GM10266 (cell line): Measurements from ENCODE around the gene MID2.

ENCODE experiments used
- DNase-seq: peaks from one replicate; pipeline ENCODE4 v3.0.0; 2012; ENCODE audit errors: extremely low spot score
- CTCF ChIP-seq: IDR thresholded peaks from 2 replicates; pipeline ENCODE4 v1.5.1; 2012; ENCODE audit warnings: mild to moderate bottlenecking, low read depth; ENCODE audit not compliant: control insufficient read depth, insufficient read depth; ENCODE audit errors: missing control alignments

Gene MID2

GRCh38 chrX:107857837-107858236 is 32.2 kb downstream of the MID2 start:
- no peak for TF ChIP-seq CTCF
- no peak for DNase-seq

GRCh38 chrX:107861056-107861455 is 35.4 kb downstream of the MID2 start:
- no peak for TF ChIP-seq CTCF
- DNase-seq = no peak

- no peak for TF ChIP-seq CTCF
- DNase-seq = no peak
These were observed 45.5 kb downstream of the MID2 start for GRCh38 chrX:107871136-107871535.

GRCh38 chrX:107878106-107878505 is 52.4 kb downstream of the MID2 start:
- TF ChIP-seq CTCF = no peak
- DNase-seq = no peak

- no peak for DNase-seq
These were observed 54.5 kb downstream of the MID2 start for GRCh38 chrX:107880054-107880610.

GRCh38 chrX:107894038-107894437 is 68.4 kb downstream of the MID2 start:
- TF ChIP-seq CTCF = peak; percentile 22
- DNase-seq = peak; percentile 9

More at GRCh38 chrX:107880054-107880610, 54.5 kb downstream of the MID2 start:
- TF ChIP-seq CTCF = no peak

- no peak for TF ChIP-seq CTCF
- no peak for DNase-seq
These were observed 77.1 kb downstream of the MID2 start for GRCh38 chrX:107902721-107903120.
